Measurements from ENCODE around the gene KDM5B. TPM values are rescaled to one million over a fixed set of nuclear protein-coding genes. Genes with fewer than 3 reads are reported as not detected.
A peak's percentile ranks its signal among the peaks of the same experiment; 100 is the strongest.

Gene KDM5B
- total RNA-seq, 1 donor from 2014 or later: 126 TPM

GRCh38 chr1:202786804-202787203 is 21.4 kb downstream of the KDM5B start:
- peak overlapping the region; percentile 83 for H3K27ac Mint-ChIP-seq (ENCODE audit: unreplicated experiment)
- no peaks in the 10 kb centered on the region for H3K36me3 Mint-ChIP-seq (ENCODE audit: low read depth)
- no peaks in the 10 kb centered on the region for H3K27me3 Mint-ChIP-seq (ENCODE audit: low read depth)
- H3K4me1 Mint-ChIP-seq (ENCODE audit: low read depth): peaks cover 31% of the 10 kb centered on the region
- H3K4me3 Mint-ChIP-seq (ENCODE audit: unreplicated experiment): no peak overlapping the region
- DNase-seq (ENCODE audit: low spot score): no peak
- H3K9me3 Mint-ChIP-seq (ENCODE audit: low read depth): no peaks in the 10 kb centered on the region
- TF ChIP-seq, protein P1, sequence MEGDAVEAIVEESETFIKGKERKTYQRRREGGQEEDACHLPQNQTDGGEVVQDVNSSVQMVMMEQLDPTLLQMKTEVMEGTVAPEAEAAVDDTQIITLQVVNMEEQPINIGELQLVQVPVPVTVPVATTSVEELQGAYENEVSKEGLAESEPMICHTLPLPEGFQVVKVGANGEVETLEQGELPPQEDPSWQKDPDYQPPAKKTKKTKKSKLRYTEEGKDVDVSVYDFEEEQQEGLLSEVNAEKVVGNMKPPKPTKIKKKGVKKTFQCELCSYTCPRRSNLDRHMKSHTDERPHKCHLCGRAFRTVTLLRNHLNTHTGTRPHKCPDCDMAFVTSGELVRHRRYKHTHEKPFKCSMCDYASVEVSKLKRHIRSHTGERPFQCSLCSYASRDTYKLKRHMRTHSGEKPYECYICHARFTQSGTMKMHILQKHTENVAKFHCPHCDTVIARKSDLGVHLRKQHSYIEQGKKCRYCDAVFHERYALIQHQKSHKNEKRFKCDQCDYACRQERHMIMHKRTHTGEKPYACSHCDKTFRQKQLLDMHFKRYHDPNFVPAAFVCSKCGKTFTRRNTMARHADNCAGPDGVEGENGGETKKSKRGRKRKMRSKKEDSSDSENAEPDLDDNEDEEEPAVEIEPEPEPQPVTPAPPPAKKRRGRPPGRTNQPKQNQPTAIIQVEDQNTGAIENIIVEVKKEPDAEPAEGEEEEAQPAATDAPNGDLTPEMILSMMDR (IDR thresholded peaks at IDR 0.05): no peak

DNA sequence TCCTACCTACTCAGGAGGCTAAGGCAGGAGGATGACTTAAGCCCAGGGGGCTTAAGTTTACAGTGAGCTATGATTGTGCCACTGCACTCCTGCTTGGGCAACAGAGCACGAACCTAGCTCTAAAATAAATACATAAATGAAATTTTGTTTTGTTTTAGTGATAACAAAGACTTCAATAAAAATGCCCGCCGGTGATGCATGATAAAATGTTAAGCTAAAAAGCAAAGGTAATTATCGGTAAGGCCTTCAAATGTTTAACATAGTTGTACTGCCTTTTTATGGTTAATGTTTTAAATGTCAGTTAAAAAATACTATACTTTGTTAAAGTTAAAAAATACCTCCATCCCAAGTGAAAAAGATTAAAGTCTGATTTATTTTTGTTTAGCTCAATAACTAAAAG is 27.0 kb downstream of the KDM5B start:
- no peak overlapping the region for H3K4me3 Mint-ChIP-seq (ENCODE audit: unreplicated experiment)
- no peaks in the 10 kb centered on the region for H3K27me3 Mint-ChIP-seq (ENCODE audit: low read depth)
- peak overlapping the region; percentile 20 for H3K27ac Mint-ChIP-seq (ENCODE audit: unreplicated experiment)
- H3K9me3 Mint-ChIP-seq (ENCODE audit: low read depth): no peaks in the 10 kb centered on the region
- H3K4me1 Mint-ChIP-seq (ENCODE audit: low read depth): peaks cover 28% of the 10 kb centered on the region
- peaks cover 1% of the 10 kb centered on the region for H3K36me3 Mint-ChIP-seq (ENCODE audit: low read depth)
- TF ChIP-seq, protein P1 (IDR thresholded peaks at IDR 0.05): no peak
- no peak for DNase-seq (ENCODE audit: low spot score)

GRCh38 chr1:202770135-202770534 is 38.1 kb downstream of the KDM5B start:
- Mint-ChIP-seq H3K36me3 (ENCODE audit: low read depth) (peaks cover 27% of the 10 kb centered on the region), H3K27me3 (ENCODE audit: low read depth) (no peaks in the 10 kb centered on the region), H3K9me3 (ENCODE audit: low read depth) (no peaks in the 10 kb centered on the region), H3K4me3 (ENCODE audit: unreplicated experiment) (no peak overlapping the region), H3K4me1 (ENCODE audit: low read depth) (peaks cover 22% of the 10 kb centered on the region), H3K27ac (ENCODE audit: unreplicated experiment) (peak overlapping the region; percentile 18)
- TF ChIP-seq, protein P1 (IDR thresholded peaks at IDR 0.05): no peak
- DNase-seq (ENCODE audit: low spot score): no peak

DNA sequence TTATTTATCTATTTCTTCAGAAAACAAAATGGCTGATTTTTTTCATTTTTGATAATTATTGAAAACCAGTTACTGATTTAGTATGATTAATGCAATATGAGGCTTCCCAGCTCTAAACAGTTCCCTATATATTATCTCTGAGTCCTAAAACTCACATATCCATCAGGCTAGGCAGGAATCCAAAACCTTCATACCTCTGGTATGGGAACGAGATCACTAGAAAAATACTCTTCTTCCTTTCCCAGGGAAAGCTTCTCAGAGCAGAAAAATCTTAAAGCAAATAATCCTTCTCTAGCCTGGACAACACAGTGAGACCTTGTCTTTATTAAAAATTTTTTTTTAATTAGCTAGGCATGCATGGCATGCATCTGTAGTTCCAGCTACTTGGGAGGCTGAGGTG is 42.5 kb downstream of the KDM5B start:
- Mint-ChIP-seq H3K4me3 (ENCODE audit: unreplicated experiment) (no peak overlapping the region), H3K27ac (ENCODE audit: unreplicated experiment) (peak overlapping the region; percentile 75), H3K36me3 (ENCODE audit: low read depth) (peaks cover 23% of the 10 kb centered on the region), H3K27me3 (ENCODE audit: low read depth) (no peaks in the 10 kb centered on the region), H3K9me3 (ENCODE audit: low read depth) (no peaks in the 10 kb centered on the region), H3K4me1 (ENCODE audit: low read depth) (peaks cover 35% of the 10 kb centered on the region)
- DNase-seq (ENCODE audit: low spot score): no peak
- TF ChIP-seq, protein P1 (IDR thresholded peaks at IDR 0.05): no peak

DNA sequence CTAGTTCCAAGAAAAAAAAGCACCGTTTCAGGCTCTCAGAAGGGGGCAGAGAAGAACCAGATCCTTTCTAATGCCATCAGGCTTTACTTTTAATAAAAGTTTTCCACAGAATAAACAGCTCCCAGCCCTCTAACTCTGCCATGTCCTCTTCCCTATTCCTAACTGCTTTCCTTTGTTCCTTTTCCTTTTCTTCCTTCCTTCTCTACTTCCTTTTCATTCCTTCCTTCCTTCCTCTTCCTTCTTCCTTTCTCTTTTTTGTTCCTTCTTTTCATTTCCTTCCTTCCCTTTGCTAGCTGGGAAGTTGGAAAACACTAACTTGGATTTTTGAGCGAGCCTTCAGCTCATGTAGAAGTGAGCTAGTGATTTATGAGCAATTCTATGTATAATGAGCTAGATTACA is 46.2 kb downstream of the KDM5B start:
- Mint-ChIP-seq H3K9me3 (ENCODE audit: low read depth) (no peaks in the 10 kb centered on the region), H3K4me3 (ENCODE audit: unreplicated experiment) (no peak overlapping the region), H3K27ac (ENCODE audit: unreplicated experiment) (peak overlapping the region; percentile 8), H3K4me1 (ENCODE audit: low read depth) (peaks cover 33% of the 10 kb centered on the region), H3K36me3 (ENCODE audit: low read depth) (peaks cover 32% of the 10 kb centered on the region), H3K27me3 (ENCODE audit: low read depth) (no peaks in the 10 kb centered on the region)
- TF ChIP-seq, protein P1 (IDR thresholded peaks at IDR 0.05): no peak
- no peak for DNase-seq (ENCODE audit: low spot score)

Measured in chondrocyte (in vitro differentiated cells).